Activated gamma-delta T cell (primary cell): ENCODE measurements around the gene CARMIL3.

Experiments
- DNase-seq: peaks from one replicate; lab custom pipeline; 2025; lab: John Stamatoyannopoulos, UW

CARMIL3 gene

GRCh38 chr14:24114532-24115421 lies 63.0 kb downstream of the CARMIL3 start, which contains the start of the genes DCAF11 and NRL:
Gene DCAF11 (plus strand): TSS chr14:24114777. CDS start chr14:24115595, 818 bp downstream.
Gene NRL (minus strand): TSS chr14:24114949. CDS start chr14:24082848, 32,101 bp downstream.
- DNase-seq, result peak; percentile 99

- no peak for DNase-seq
These were observed 63.8 kb downstream of the CARMIL3 start for GRCh38 chr14:24115422-24116127.

GRCh38 chr14:24116128-24116814 lies 64.5 kb downstream of the CARMIL3 start:
- no peak for DNase-seq

- no peak for DNase-seq
These were observed 65.4 kb downstream of the CARMIL3 start for GRCh38 chr14:24117179-24117578.
